GM06990 (cell line): ENCODE results near the gene TRPC1.
A peak's percentile ranks its signal among the peaks of the same experiment; 100 is the strongest.

Source experiments
- DNase-seq: peaks from one replicate; pipeline ENCODE4 v3.0.0-alpha.2; 2011; ENCODE audit not compliant: insufficient read length; ENCODE audit errors: extremely low read depth
- H3K27me3 ChIP-seq: replicated peaks from 2 replicates; pipeline ENCODE4 v1.6.0; 2011; ENCODE audit warnings: low read length; ENCODE audit not compliant: control insufficient read depth, insufficient read depth
- H3K36me3 ChIP-seq: 2 replicates; pipeline ENCODE4 v1.5.1; 2011; ENCODE audit warnings: low read length; ENCODE audit not compliant: control insufficient read depth, insufficient read depth
- H3K4me3 ChIP-seq: replicated peaks from 2 replicates; pipeline ENCODE4 v1.5.1; 2011; ENCODE audit warnings: low read depth, mild to moderate bottlenecking, control low read depth, low read length
- TF ChIP-seq, protein P1 (sequence below): IDR thresholded peaks from 2 replicates; pipeline ENCODE4 v1.5.1; 2011; ENCODE audit warnings: low read length, control low read depth, mild to moderate bottlenecking, inconsistent platforms; ENCODE audit not compliant: insufficient read depth, poor library complexity, severe bottlenecking

The TRPC1 gene

GRCh38 chr3:142723968-142724681, at the start of gene TRPC1:
TRPC1 (plus strand) TSS chr3:142724034; CDS start chr3:142724560, 526 bp downstream.
- peak; percentile 80 for DNase-seq
- TF ChIP-seq, protein P1, sequence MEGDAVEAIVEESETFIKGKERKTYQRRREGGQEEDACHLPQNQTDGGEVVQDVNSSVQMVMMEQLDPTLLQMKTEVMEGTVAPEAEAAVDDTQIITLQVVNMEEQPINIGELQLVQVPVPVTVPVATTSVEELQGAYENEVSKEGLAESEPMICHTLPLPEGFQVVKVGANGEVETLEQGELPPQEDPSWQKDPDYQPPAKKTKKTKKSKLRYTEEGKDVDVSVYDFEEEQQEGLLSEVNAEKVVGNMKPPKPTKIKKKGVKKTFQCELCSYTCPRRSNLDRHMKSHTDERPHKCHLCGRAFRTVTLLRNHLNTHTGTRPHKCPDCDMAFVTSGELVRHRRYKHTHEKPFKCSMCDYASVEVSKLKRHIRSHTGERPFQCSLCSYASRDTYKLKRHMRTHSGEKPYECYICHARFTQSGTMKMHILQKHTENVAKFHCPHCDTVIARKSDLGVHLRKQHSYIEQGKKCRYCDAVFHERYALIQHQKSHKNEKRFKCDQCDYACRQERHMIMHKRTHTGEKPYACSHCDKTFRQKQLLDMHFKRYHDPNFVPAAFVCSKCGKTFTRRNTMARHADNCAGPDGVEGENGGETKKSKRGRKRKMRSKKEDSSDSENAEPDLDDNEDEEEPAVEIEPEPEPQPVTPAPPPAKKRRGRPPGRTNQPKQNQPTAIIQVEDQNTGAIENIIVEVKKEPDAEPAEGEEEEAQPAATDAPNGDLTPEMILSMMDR, result no peak
- Histone ChIP-seq H3K4me3 (peak within 1 kb of the TSS; percentile 67), H3K27me3 (no peaks in the 10 kb centered on the region), H3K36me3 (no peaks in the 10 kb centered on the region)

DNA sequence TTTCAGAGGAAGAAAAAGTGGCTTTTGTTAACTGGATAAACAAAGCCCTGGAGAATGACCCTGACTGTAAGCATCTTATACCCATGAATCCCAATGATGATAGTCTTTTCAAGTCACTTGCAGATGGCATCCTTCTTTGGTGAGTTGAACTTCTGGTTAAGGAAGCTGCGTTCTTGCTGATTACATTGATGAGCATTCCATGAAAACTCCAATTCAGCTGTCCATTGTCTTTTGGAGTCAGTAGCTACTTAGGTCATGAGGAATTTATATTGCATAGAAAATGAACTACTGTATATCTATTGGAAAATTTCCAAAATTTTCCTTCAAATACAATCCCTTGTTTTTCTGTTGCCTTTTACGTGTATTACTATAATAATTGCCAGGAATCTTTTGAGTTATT, 47.7 kb upstream of the TRPC1 start:
- no peak overlapping the region for H3K4me3 ChIP-seq
- no peak for DNase-seq
- no peaks in the 10 kb centered on the region for H3K36me3 ChIP-seq
- TF ChIP-seq, protein P1, result no peak
- no peaks in the 10 kb centered on the region for H3K27me3 ChIP-seq

DNA sequence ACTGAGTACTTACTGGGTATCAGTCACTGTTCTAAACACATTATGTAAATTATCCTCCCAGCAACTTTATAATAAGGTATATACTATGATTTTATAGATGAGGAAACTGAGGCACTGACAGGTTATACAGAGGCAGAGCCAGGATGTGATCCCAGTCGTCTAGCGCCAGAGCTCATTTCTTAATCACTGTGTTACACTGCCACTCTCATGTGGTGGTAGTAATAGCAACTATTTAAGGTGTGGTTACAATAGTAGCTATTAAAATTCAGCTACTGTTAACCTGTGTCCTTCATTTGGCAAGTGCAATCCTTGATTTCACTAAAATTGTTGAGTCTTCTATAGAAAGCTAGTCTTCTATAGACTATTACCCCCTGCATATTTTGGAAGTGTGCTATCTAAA, 43.1 kb upstream of the TRPC1 start:
- Histone ChIP-seq H3K27me3 (no peaks in the 10 kb centered on the region; the same call in 1 of the 2 replicates), H3K36me3 (no peaks in the 10 kb centered on the region), H3K4me3 (no peak overlapping the region)
- TF ChIP-seq, protein P1, result no peak
- no peak for DNase-seq

GRCh38 chr3:142690613-142691012, 33.2 kb upstream of the TRPC1 start:
- TF ChIP-seq, protein P1, result no peak
- no peak overlapping the region for H3K4me3 ChIP-seq
- no peaks in the 10 kb centered on the region for H3K27me3 ChIP-seq
- no peak for DNase-seq
- no peaks in the 10 kb centered on the region for H3K36me3 ChIP-seq

- TF ChIP-seq, protein P1, result no peak
Observed at GRCh38 chr3:142691527-142691926, 32.3 kb upstream of the TRPC1 start.

More at GRCh38 chr3:142691527-142691926, 32.3 kb upstream of the TRPC1 start:
- no peak for DNase-seq
- Histone ChIP-seq H3K27me3 (no peaks in the 10 kb centered on the region), H3K4me3 (no peak overlapping the region), H3K36me3 (no peaks in the 10 kb centered on the region)
